ENCODE data around the gene TIPARP.

DNA sequence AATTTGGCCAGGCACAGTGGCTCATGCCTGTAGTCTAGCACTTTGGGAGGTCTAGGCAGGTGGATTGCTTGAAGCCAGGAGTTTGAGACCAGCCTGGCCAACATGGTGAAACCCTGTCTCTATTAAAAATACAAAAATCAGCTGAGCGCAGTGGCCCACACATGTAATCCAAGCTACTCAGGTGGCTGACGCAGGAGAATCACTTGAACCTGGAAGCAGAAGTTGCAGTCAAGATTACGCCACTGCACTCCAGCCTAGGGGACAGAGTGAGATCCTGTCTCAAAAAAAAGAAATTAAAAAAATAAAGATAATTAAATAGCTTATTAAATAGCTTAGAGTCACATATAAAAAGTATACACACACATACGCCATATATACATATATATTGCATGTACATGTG lies 3.7 kb upstream of the TIPARP start:
- TF ChIP-seq, protein P1, sequence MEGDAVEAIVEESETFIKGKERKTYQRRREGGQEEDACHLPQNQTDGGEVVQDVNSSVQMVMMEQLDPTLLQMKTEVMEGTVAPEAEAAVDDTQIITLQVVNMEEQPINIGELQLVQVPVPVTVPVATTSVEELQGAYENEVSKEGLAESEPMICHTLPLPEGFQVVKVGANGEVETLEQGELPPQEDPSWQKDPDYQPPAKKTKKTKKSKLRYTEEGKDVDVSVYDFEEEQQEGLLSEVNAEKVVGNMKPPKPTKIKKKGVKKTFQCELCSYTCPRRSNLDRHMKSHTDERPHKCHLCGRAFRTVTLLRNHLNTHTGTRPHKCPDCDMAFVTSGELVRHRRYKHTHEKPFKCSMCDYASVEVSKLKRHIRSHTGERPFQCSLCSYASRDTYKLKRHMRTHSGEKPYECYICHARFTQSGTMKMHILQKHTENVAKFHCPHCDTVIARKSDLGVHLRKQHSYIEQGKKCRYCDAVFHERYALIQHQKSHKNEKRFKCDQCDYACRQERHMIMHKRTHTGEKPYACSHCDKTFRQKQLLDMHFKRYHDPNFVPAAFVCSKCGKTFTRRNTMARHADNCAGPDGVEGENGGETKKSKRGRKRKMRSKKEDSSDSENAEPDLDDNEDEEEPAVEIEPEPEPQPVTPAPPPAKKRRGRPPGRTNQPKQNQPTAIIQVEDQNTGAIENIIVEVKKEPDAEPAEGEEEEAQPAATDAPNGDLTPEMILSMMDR (IDR thresholded peaks at IDR 0.05): no peak
- TF ChIP-seq, protein P2, sequence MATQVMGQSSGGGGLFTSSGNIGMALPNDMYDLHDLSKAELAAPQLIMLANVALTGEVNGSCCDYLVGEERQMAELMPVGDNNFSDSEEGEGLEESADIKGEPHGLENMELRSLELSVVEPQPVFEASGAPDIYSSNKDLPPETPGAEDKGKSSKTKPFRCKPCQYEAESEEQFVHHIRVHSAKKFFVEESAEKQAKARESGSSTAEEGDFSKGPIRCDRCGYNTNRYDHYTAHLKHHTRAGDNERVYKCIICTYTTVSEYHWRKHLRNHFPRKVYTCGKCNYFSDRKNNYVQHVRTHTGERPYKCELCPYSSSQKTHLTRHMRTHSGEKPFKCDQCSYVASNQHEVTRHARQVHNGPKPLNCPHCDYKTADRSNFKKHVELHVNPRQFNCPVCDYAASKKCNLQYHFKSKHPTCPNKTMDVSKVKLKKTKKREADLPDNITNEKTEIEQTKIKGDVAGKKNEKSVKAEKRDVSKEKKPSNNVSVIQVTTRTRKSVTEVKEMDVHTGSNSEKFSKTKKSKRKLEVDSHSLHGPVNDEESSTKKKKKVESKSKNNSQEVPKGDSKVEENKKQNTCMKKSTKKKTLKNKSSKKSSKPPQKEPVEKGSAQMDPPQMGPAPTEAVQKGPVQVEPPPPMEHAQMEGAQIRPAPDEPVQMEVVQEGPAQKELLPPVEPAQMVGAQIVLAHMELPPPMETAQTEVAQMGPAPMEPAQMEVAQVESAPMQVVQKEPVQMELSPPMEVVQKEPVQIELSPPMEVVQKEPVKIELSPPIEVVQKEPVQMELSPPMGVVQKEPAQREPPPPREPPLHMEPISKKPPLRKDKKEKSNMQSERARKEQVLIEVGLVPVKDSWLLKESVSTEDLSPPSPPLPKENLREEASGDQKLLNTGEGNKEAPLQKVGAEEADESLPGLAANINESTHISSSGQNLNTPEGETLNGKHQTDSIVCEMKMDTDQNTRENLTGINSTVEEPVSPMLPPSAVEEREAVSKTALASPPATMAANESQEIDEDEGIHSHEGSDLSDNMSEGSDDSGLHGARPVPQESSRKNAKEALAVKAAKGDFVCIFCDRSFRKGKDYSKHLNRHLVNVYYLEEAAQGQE (IDR thresholded peaks at IDR 0.05; ENCODE audit: insufficient read depth in 1 of 2, low read depth in 2 of 2, low read length in 1 of 2): no peak
- TF ChIP-seq POLR2AphosphoS5 (IDR thresholded peaks at IDR 0.05; ENCODE audit: low read depth, low read length): no peak
- TF ChIP-seq SIN3A (IDR thresholded peaks at IDR 0.05; ENCODE audit: borderline replicate concordance, insufficient read depth, low read depth, low read length): no peak
- TF ChIP-seq TCF7L2 (IDR thresholded peaks at IDR 0.05; ENCODE audit: low read depth, low read length): no peak
